NB4 (cell line): Measurements from ENCODE around the gene NCOA3.

ENCODE experiments used
- DNase-seq: peaks from one replicate; pipeline ENCODE4 v3.0.0; 2010; ENCODE audit warnings: low read depth
- H3K4me3 ChIP-seq: one replicate; pipeline ENCODE4 v1.5.1; 2011; ENCODE audit warnings: mild to moderate bottlenecking, low read depth, low read length, moderate library complexity
- CTCF ChIP-seq: IDR thresholded peaks from one replicate; pipeline ENCODE4 v1.5.1; 2012; ENCODE audit warnings: low read depth, low read length
- MYC ChIP-seq: IDR thresholded peaks from 2 replicates; pipeline ENCODE4 v1.6.1; 2011; ENCODE audit warnings: low read depth, low read length
- POLR2A ChIP-seq: IDR thresholded peaks from 2 replicates; pipeline ENCODE4 v1.6.1; 2011; ENCODE audit warnings: mild to moderate bottlenecking; ENCODE audit not compliant: insufficient read length; ENCODE audit errors: extremely low read depth
- TF ChIP-seq, protein P1 (sequence below): IDR thresholded peaks from 2 replicates; pipeline ENCODE4 v1.6.1; 2011; ENCODE audit warnings: low read depth, low read length

NCOA3 gene

GRCh38 chr20:47698142-47698541, 196.5 kb downstream of the NCOA3 start:
- no peak overlapping the region for H3K4me3 ChIP-seq
- TF ChIP-seq MYC (no peak), CTCF (no peak), POLR2A (no peak)
- TF ChIP-seq, protein P1, sequence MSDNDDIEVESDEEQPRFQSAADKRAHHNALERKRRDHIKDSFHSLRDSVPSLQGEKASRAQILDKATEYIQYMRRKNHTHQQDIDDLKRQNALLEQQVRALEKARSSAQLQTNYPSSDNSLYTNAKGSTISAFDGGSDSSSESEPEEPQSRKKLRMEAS, result no peak
- DNase-seq, result no peak

GRCh38 chr20:47699818-47700217, 198.1 kb downstream of the NCOA3 start:
- DNase-seq, result no peak
- TF ChIP-seq POLR2A, result no peak
- no peak for TF ChIP-seq MYC
- no peak for TF ChIP-seq CTCF
- TF ChIP-seq, protein P1, result no peak
- H3K4me3 ChIP-seq, result no peak overlapping the region

GRCh38 chr20:47700327-47700726, 198.6 kb downstream of the NCOA3 start:
- DNase-seq, result no peak
- TF ChIP-seq MYC (no peak), POLR2A (no peak), CTCF (no peak)
- TF ChIP-seq, protein P1, result no peak
- H3K4me3 ChIP-seq, result no peak overlapping the region

DNA sequence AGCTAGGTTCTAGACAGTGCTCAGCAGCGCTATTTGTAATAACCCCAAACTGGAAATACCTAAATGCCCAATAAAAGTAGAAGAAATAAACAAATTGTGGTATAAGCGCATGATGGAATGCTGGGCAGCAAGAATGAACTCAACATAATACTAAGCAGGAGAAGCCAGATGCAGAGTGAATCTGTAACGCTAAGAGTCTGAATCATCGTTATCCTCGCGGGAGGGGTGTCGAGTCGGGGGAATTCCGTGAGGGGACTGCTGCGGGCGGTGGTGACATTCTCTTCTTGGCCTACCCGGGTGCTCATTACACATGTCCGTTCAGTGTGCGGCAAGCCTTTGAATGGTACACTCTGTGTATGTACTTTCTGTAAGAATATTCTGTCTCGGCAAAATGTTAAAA, 199.9 kb downstream of the NCOA3 start:
- TF ChIP-seq POLR2A, result no peak
- no peak for TF ChIP-seq CTCF
- TF ChIP-seq, protein P1, result no peak
- TF ChIP-seq MYC, result no peak
- no peak for DNase-seq

GRCh38 chr20:47703748-47704147, 202.1 kb downstream of the NCOA3 start:
- no peak overlapping the region for H3K4me3 ChIP-seq
- DNase-seq, result no peak
- TF ChIP-seq CTCF (no peak), POLR2A (no peak), MYC (no peak)
- TF ChIP-seq, protein P1, result no peak

More for the DNA sequence above, 199.9 kb downstream of the NCOA3 start:
- no peak overlapping the region for H3K4me3 ChIP-seq
